Fibroblast of lung (primary cell): ENCODE results near the gene SDK2. TPM values are rescaled to one million over a fixed set of nuclear protein-coding genes. Genes with fewer than 3 reads are reported as not detected.

Source experiments
- DNase-seq, 2 donors: peaks; one replicate each; pipeline versions ENCODE4 v3.0.0 to v3.0.0-alpha.2; 2010; ENCODE audit warnings: low read depth in 2 of 2
- H2AFZ ChIP-seq: 2 replicates; pipeline ENCODE4 v1.5.1; 2012; ENCODE audit warnings: low read length, control low read depth, inconsistent platforms
- H3K27ac ChIP-seq: 2 replicates; pipeline ENCODE4 v1.5.1; 2011; ENCODE audit warnings: low read length, control low read depth; ENCODE audit not compliant: insufficient read depth
- H3K27me3 ChIP-seq: 2 replicates; pipeline ENCODE4 v1.5.1; 2011; ENCODE audit warnings: mild to moderate bottlenecking, low read length; ENCODE audit not compliant: control insufficient read depth, insufficient read depth
- H3K36me3 ChIP-seq: 2 replicates; pipeline ENCODE4 v1.5.1; 2011; ENCODE audit warnings: low read length; ENCODE audit not compliant: control insufficient read depth, insufficient read depth
- H3K4me1 ChIP-seq: 2 replicates; pipeline ENCODE4 v1.5.1; 2011; ENCODE audit warnings: low read length; ENCODE audit not compliant: control insufficient read depth, insufficient read depth; ENCODE audit errors: extremely low read depth
- H3K4me2 ChIP-seq: 2 replicates; pipeline ENCODE4 v1.5.1; 2011; ENCODE audit warnings: low read length, control low read depth; ENCODE audit not compliant: insufficient read depth; ENCODE audit errors: extremely low read depth
- H3K4me3 ChIP-seq, 4 experiments: fragments of 200-600 bp in 1 of 4; sonication (generic) in 1 of 4; replicated peaks in 1 of 4; 2 replicates each; pipeline ENCODE4 v1.5.1; 2011 to 2016; ENCODE audit warnings: low read length in 4 of 4, low read depth in 3 of 4, mild to moderate bottlenecking in 3 of 4, control low read depth in 2 of 4, inconsistent platforms in 1 of 4, mixed read lengths in 1 of 4; ENCODE audit not compliant: insufficient read depth in 1 of 4; ENCODE audit errors: control extremely low read depth in 1 of 4
- H3K79me2 ChIP-seq: 2 replicates; pipeline ENCODE4 v1.5.1; 2012; ENCODE audit warnings: mild to moderate bottlenecking, low read length, inconsistent platforms; ENCODE audit not compliant: control insufficient read depth, insufficient read depth
- H3K9ac ChIP-seq: 2 replicates; pipeline ENCODE4 v1.5.1; 2011; ENCODE audit warnings: mild to moderate bottlenecking, low read length, control low read depth; ENCODE audit not compliant: insufficient read depth
- H3K9me3 ChIP-seq: 2 replicates; pipeline ENCODE4 v1.5.1; 2012; ENCODE audit warnings: low read depth, low read length; ENCODE audit not compliant: control insufficient read depth, insufficient read depth
- H4K20me1 ChIP-seq: 2 replicates; pipeline ENCODE4 v1.5.1; 2011; ENCODE audit warnings: low read length; ENCODE audit not compliant: control insufficient read depth, insufficient read depth; ENCODE audit errors: extremely low read depth
- CTCF ChIP-seq, 2 donors: IDR thresholded peaks in 1 of 2; conservative IDR thresholded peaks in 1 of 2; 1 replicate in 1 of 2; 2 replicates in 1 of 2; pipeline ENCODE4 v1.5.1; 2011 to 2012; ENCODE audit warnings: low read length in 2 of 2, control low read depth in 1 of 2, inconsistent platforms in 1 of 2, low read depth in 1 of 2, mild to moderate bottlenecking in 1 of 2
- EZH2 ChIP-seq: IDR thresholded peaks from 2 replicates; pipeline ENCODE4 v1.5.1; 2012; ENCODE audit warnings: low read length, control low read depth, mild to moderate bottlenecking; ENCODE audit errors: missing control alignments
- polyA plus RNA-seq, 2 donors: library from polyadenylated mRNA; depleted of rRNA in 1 of 2; stranded (reverse) in 1 of 2; unstranded in 1 of 2; fragments of >200 nt; gene quantifications; 2 replicates each; pipeline ENCODE4 v1.2.1, GENCODE V29; 2011 to 2012; ENCODE audit warnings: missing spikeins in 1 of 2
- total RNA-seq: library from RNA; depleted of rRNA; stranded (reverse); fragments of >200 nt; gene quantifications from 2 replicates; pipeline ENCODE4 v1.2.1, GENCODE V29; 2014

The SDK2 gene
- total and polyA plus RNA-seq, 2 donors (not counting 1 experiment from before 2014, with no cell fraction given): under 0.01 to 0.01 TPM

- Histone ChIP-seq H2AFZ (no peak overlapping the region), H4K20me1 (no peaks in the 10 kb centered on the region), H3K9ac (no peak overlapping the region), H3K9me3 (no peaks in the 10 kb centered on the region), H3K27ac (no peak overlapping the region), H3K79me2 (no peaks in the 10 kb centered on the region), H3K4me3 (no peak overlapping the region), H3K27me3 (no peaks in the 10 kb centered on the region), H3K4me2 (no peak overlapping the region), H3K4me1 (no peaks in the 10 kb centered on the region), H3K36me3 (no peaks in the 10 kb centered on the region)
- no peak for DNase-seq
- TF ChIP-seq EZH2 (no peak), CTCF (conservative IDR thresholded peaks at IDR 0.05 in 1 of 2, IDR thresholded peaks at IDR 0.05 in 1 of 2; ENCODE audit: low read depth in 1 of 2, low read length in 2 of 2) (no peak)
These were observed 64.1 kb downstream of the SDK2 start for GRCh38 chr17:73580073-73580710.

GRCh38 chr17:73576556-73577098 is 67.6 kb downstream of the SDK2 start:
- Histone ChIP-seq H3K36me3 (no peaks in the 10 kb centered on the region), H2AFZ (no peak overlapping the region), H3K27ac (no peak overlapping the region), H3K9me3 (no peaks in the 10 kb centered on the region), H3K4me3 (no peak overlapping the region), H3K4me1 (no peaks in the 10 kb centered on the region), H3K9ac (no peak overlapping the region), H4K20me1 (no peaks in the 10 kb centered on the region), H3K27me3 (no peaks in the 10 kb centered on the region), H3K4me2 (no peak overlapping the region), H3K79me2 (no peaks in the 10 kb centered on the region)
- TF ChIP-seq CTCF (conservative IDR thresholded peaks at IDR 0.05 in 1 of 2, IDR thresholded peaks at IDR 0.05 in 1 of 2; ENCODE audit: low read depth in 1 of 2, low read length in 2 of 2) (no peak), EZH2 (no peak)
- DNase-seq: no peak

- no peak overlapping the region for H2AFZ ChIP-seq
- H3K9me3 ChIP-seq: no peaks in the 10 kb centered on the region
- H3K4me3 ChIP-seq: no peak overlapping the region
- no peaks in the 10 kb centered on the region for H3K27me3 ChIP-seq
- no peaks in the 10 kb centered on the region for H3K79me2 ChIP-seq
- H4K20me1 ChIP-seq: no peaks in the 10 kb centered on the region
- H3K36me3 ChIP-seq: no peaks in the 10 kb centered on the region
- no peak for DNase-seq
- H3K9ac ChIP-seq: no peak overlapping the region
- H3K4me1 ChIP-seq: no peaks in the 10 kb centered on the region
- TF ChIP-seq CTCF (conservative IDR thresholded peaks at IDR 0.05 in 1 of 2, IDR thresholded peaks at IDR 0.05 in 1 of 2; ENCODE audit: low read depth in 1 of 2, low read length in 2 of 2): no peak
- TF ChIP-seq EZH2: no peak
- H3K27ac ChIP-seq: no peak overlapping the region
- H3K4me2 ChIP-seq: no peak overlapping the region
These were observed 68.6 kb downstream of the SDK2 start for GRCh38 chr17:73575470-73576221.
